GM19324 (cell line): Measurements from ENCODE around the gene ZSCAN29.
"Not testable (repeated sequence)": the region's sequence is repeated elsewhere in the genome, so short reads cannot be mapped to it uniquely, and the experiment has no call there.

Source experiments
- ATAC-seq: cut with Tn5 transposase; IDR thresholded peaks from one replicate; pipeline ENCODE4 v1.9.1; 2021; ENCODE audit warnings: mild to moderate bottlenecking, moderate library complexity; ENCODE audit not compliant: unreplicated experiment, low FRiP score

ZSCAN29 gene

GRCh38 chr15:43370975-43371974 lies at the start of gene ZSCAN29, which contains the start of gene TUBGCP4:
TSS of gene ZSCAN29 (minus strand) at chr15:43371043. CDS start at chr15:43369913, 1,130 bp downstream.
TSS of gene TUBGCP4 (plus strand) at chr15:43371101. CDS start at chr15:43371355, 254 bp downstream.
- ATAC-seq: peak; percentile 73

GRCh38 chr15:43420435-43420834 lies 49.6 kb upstream of the ZSCAN29 start:
- no peak for ATAC-seq

GRCh38 chr15:43414196-43414595 lies 43.4 kb upstream of the ZSCAN29 start:
- no peak for ATAC-seq

- no peak for ATAC-seq
These were observed 41.3 kb upstream of the ZSCAN29 start for GRCh38 chr15:43412096-43412495.

GRCh38 chr15:43410572-43411214 lies 39.9 kb upstream of the ZSCAN29 start:
- ATAC-seq: no peak

- no peak for ATAC-seq
These were observed 37.9 kb upstream of the ZSCAN29 start for GRCh38 chr15:43408789-43409188.

GRCh38 chr15:43406808-43407207 lies 36.0 kb upstream of the ZSCAN29 start:
- ATAC-seq: no peak

GRCh38 chr15:43406189-43406588 lies 35.3 kb upstream of the ZSCAN29 start:
- no peak for ATAC-seq

GRCh38 chr15:43404130-43404529 lies 33.3 kb upstream of the ZSCAN29 start:
- no peak for ATAC-seq

- no peak for ATAC-seq
These were observed 32.8 kb upstream of the ZSCAN29 start for GRCh38 chr15:43403616-43404015.

- ATAC-seq: no peak
These were observed 31.4 kb upstream of the ZSCAN29 start for GRCh38 chr15:43402255-43402654.

GRCh38 chr15:43393592-43393991 lies 22.7 kb upstream of the ZSCAN29 start:
- ATAC-seq: not testable (repeated sequence)

GRCh38 chr15:43390723-43391122 lies 19.9 kb upstream of the ZSCAN29 start:
- no peak for ATAC-seq

- ATAC-seq: no peak
These were observed 12.2 kb upstream of the ZSCAN29 start for GRCh38 chr15:43383070-43383469.

GRCh38 chr15:43382310-43382709 lies 11.5 kb upstream of the ZSCAN29 start:
- ATAC-seq: no peak

- ATAC-seq: no peak
These were observed 7.8 kb upstream of the ZSCAN29 start for GRCh38 chr15:43378601-43379000.

GRCh38 chr15:43376017-43376705 lies 5.3 kb upstream of the ZSCAN29 start:
- no peak for ATAC-seq

- ATAC-seq: no peak
These were observed 401 bp downstream of the ZSCAN29 start for GRCh38 chr15:43370310-43370974.

- no peak for ATAC-seq
These were observed 9.4 kb downstream of the ZSCAN29 start for GRCh38 chr15:43361313-43361903.

- ATAC-seq: no peak
These were observed 10.0 kb downstream of the ZSCAN29 start for GRCh38 chr15:43360821-43361220.
